Measurements from ENCODE around the gene CLCNKA.

The CLCNKA gene

DNA sequence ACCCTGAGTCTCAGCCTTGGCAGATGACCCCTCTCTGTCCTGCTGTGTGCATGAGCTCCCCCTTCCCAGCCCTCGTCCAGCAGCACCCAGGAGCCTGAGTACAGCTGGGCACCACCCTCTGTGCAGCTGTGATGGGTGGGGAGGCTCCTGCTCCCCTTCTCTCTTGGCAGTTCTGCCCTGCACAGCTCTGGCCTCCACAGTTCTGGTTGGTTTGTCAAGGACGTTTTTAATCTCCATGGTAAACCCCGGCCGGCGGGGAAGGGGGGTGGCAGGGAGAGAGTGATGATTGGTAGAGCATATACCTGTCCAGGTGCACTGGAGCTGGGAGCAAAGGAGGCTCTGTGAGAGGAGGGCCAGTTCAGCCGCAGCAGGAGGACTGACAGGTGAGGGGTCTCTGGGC lies at the start of gene CLCNKA:
CLCNKA (plus strand) TSS at position 356 of the 400 bp plus-strand sequence. CDS start 584 bp downstream, outside the sequence.
- Histone ChIP-seq H3K4me3 (ENCODE audit: low read depth in 1 of 2, low read length in 2 of 2) (no peak within 1 kb of the TSS), H3K27me3 (ENCODE audit: insufficient read depth, low read length, poor library complexity) (peaks cover 17% of the 10 kb centered on the region), H2AFZ (ENCODE audit: low read depth, low read length) (no peak within 1 kb of the TSS), H3K9me3 (ENCODE audit: insufficient read depth, low read length, severe bottlenecking) (no peaks in the 10 kb centered on the region), H3K4me2 (ENCODE audit: insufficient read depth, low read length) (no peak within 1 kb of the TSS), H3K36me3 (ENCODE audit: insufficient read depth, low read length) (no peaks in the 10 kb centered on the region), H4K20me1 (ENCODE audit: insufficient read depth, low read length) (peaks cover 6% of the 10 kb centered on the region), H3K4me1 (ENCODE audit: insufficient read depth, low read length) (no peaks in the 10 kb centered on the region), H3K27ac (ENCODE audit: low read length) (no peak within 1 kb of the TSS), H3K9ac (ENCODE audit: low read depth, low read length) (no peak within 1 kb of the TSS), H3K79me2 (ENCODE audit: insufficient read depth, low read length) (no peaks in the 10 kb centered on the region)
- DNase-seq (no peak), ATAC-seq (ENCODE audit: insufficient read depth, low read depth) (no peak)
- TF ChIP-seq CTCF (IDR thresholded peaks at IDR 0.05; ENCODE audit: borderline replicate concordance, extremely low read depth, low read length, poor library complexity, severe bottlenecking) (no peak), EZH2 (IDR thresholded peaks at IDR 0.05; ENCODE audit: borderline replicate concordance, low read depth, low read length, severe bottlenecking) (no peak)

GRCh38 chr1:15972409-15972808 lies 49.4 kb upstream of the CLCNKA start:
- Histone ChIP-seq H3K4me3 (ENCODE audit: low read depth in 1 of 2, low read length in 2 of 2) (no peak overlapping the region), H3K36me3 (ENCODE audit: insufficient read depth, low read length) (peaks cover 39% of the 10 kb centered on the region), H3K4me1 (ENCODE audit: insufficient read depth, low read length) (peaks cover 25% of the 10 kb centered on the region), H4K20me1 (ENCODE audit: insufficient read depth, low read length) (peaks cover 30% of the 10 kb centered on the region; the same call in 1 of the 2 replicates), H3K9me3 (ENCODE audit: insufficient read depth, low read length, severe bottlenecking) (peaks cover 5% of the 10 kb centered on the region), H3K9ac (ENCODE audit: low read depth, low read length) (no peak overlapping the region), H2AFZ (ENCODE audit: low read depth, low read length) (no peak overlapping the region), H3K4me2 (ENCODE audit: insufficient read depth, low read length) (peak overlapping the region; percentile 5; the same call in 1 of the 2 replicates), H3K27me3 (ENCODE audit: insufficient read depth, low read length, poor library complexity) (no peaks in the 10 kb centered on the region), H3K79me2 (ENCODE audit: insufficient read depth, low read length) (peaks cover 74% of the 10 kb centered on the region), H3K27ac (ENCODE audit: low read length) (no peak overlapping the region)
- no peak for ATAC-seq (ENCODE audit: insufficient read depth, low read depth)
- DNase-seq: no peak
- TF ChIP-seq CTCF (IDR thresholded peaks at IDR 0.05; ENCODE audit: borderline replicate concordance, extremely low read depth, low read length, poor library complexity, severe bottlenecking): no peak
- TF ChIP-seq EZH2 (IDR thresholded peaks at IDR 0.05; ENCODE audit: borderline replicate concordance, low read depth, low read length, severe bottlenecking): no peak

DNA sequence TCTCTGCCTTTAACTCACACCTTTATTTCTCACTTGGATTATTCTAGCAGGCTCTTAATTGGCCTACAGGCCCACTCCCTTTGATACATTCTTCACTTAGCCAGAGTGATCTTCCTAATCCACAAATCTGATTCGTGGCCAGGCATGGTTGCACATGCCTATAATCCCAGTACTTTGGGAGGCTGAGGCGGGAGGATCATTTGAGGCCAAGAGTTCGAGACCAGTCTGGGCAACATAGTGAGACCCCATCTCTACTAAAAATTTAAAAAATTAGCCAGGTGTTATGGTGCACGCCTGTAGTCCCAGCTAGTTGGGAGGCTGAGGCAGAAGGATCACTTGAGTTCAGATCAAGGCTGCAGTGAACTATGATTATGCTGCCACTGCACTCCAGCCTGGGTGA lies 48.1 kb upstream of the CLCNKA start:
- TF ChIP-seq CTCF (IDR thresholded peaks at IDR 0.05; ENCODE audit: borderline replicate concordance, extremely low read depth, low read length, poor library complexity, severe bottlenecking): no peak
- no peak for TF ChIP-seq EZH2 (IDR thresholded peaks at IDR 0.05; ENCODE audit: borderline replicate concordance, low read depth, low read length, severe bottlenecking)
- ATAC-seq (ENCODE audit: insufficient read depth, low read depth): no peak
- H3K4me2 ChIP-seq (ENCODE audit: insufficient read depth, low read length): peak overlapping the region; percentile 71; the same call in 1 of the 2 replicates

More for the DNA sequence above, 48.1 kb upstream of the CLCNKA start:
- peaks cover 24% of the 10 kb centered on the region; the same call in 1 of the 2 replicates for H4K20me1 ChIP-seq (ENCODE audit: insufficient read depth, low read length)
- H2AFZ ChIP-seq (ENCODE audit: low read depth, low read length): no peak overlapping the region
- no peak overlapping the region for H3K9ac ChIP-seq (ENCODE audit: low read depth, low read length)
- peaks cover 25% of the 10 kb centered on the region for H3K4me1 ChIP-seq (ENCODE audit: insufficient read depth, low read length)
- H3K79me2 ChIP-seq (ENCODE audit: insufficient read depth, low read length): peaks cover 61% of the 10 kb centered on the region
- peaks cover 35% of the 10 kb centered on the region for H3K36me3 ChIP-seq (ENCODE audit: insufficient read depth, low read length)
- H3K9me3 ChIP-seq (ENCODE audit: insufficient read depth, low read length, severe bottlenecking): peaks cover 5% of the 10 kb centered on the region
- no peak overlapping the region for H3K27ac ChIP-seq (ENCODE audit: low read length)
- H3K27me3 ChIP-seq (ENCODE audit: insufficient read depth, low read length, poor library complexity): no peaks in the 10 kb centered on the region
- no peak for DNase-seq
- H3K4me3 ChIP-seq (ENCODE audit: low read depth in 1 of 2, low read length in 2 of 2): no peak overlapping the region
